ENCODE data around the gene OR2A5. TPM values are rescaled to one million over a fixed set of nuclear protein-coding genes. Genes with fewer than 3 reads are reported as not detected.

The OR2A5 gene
- total and polyA plus RNA-seq, 10 donors = not detected

GRCh38 chr7:144011458-144012230, 37.1 kb upstream of the OR2A5 start:
- no peak overlapping the region for H3K4me3 ChIP-seq
- peaks cover 0 to 33% (median 18%) of the 10 kb centered on the region in 8 donors for H3K9me3 ChIP-seq
- H3K27me3 ChIP-seq (replicated peaks in 1 of 7) = no peaks in the 10 kb centered on the region
- H3K4me1 ChIP-seq = no peaks in the 10 kb centered on the region
- 68 to 87% (median 74%) methylated on average over 5 of the region's 5 CpGs for WGBS, 5 donors
- no peak overlapping the region for H3K27ac ChIP-seq
- TF ChIP-seq POLR2A (IDR thresholded peaks at IDR 0.05) (no peak), POLR2AphosphoS5 (IDR thresholded peaks at IDR 0.05) (no peak), CTCF (IDR thresholded peaks at IDR 0.05 in 8 of 11, conservative IDR thresholded peaks at IDR 0.05 in 3 of 11) (no peak)
- intact Hi-C loops (cut with DNase I; ENCODE audit: low total_unique reads) = no loop called here
- no peak for DNase-seq
- H3K36me3 ChIP-seq = no peaks in the 10 kb centered on the region

- H3K27ac ChIP-seq = no peak overlapping the region
- no peaks in the 10 kb centered on the region for H3K36me3 ChIP-seq
- no peak overlapping the region for H3K4me3 ChIP-seq
- TF ChIP-seq POLR2A (IDR thresholded peaks at IDR 0.05) (no peak), POLR2AphosphoS5 (IDR thresholded peaks at IDR 0.05) (no peak), CTCF (IDR thresholded peaks at IDR 0.05 in 8 of 11, conservative IDR thresholded peaks at IDR 0.05 in 3 of 11) (no peak)
- intact Hi-C loops (cut with DNase I; ENCODE audit: low total_unique reads) = no loop called here
- WGBS, 5 donors = 60 to 92% (median 74%) methylated on average over 4 of the region's 4 CpGs
- DNase-seq = no peak
- H3K9me3 ChIP-seq = peaks cover 0 to 5% (median 0%) of the 10 kb centered on the region in 8 donors
- no peaks in the 10 kb centered on the region for H3K27me3 ChIP-seq (replicated peaks in 1 of 7)
- no peaks in the 10 kb centered on the region for H3K4me1 ChIP-seq
These were observed 30.7 kb upstream of the OR2A5 start for GRCh38 chr7:144018065-144018464.

- Histone ChIP-seq H3K4me1 (no peaks in the 10 kb centered on the region), H3K27me3 (replicated peaks in 1 of 7) (no peaks in the 10 kb centered on the region), H3K9me3 (peaks cover 0 to 5% (median 0%) of the 10 kb centered on the region in 8 donors), H3K4me3 (no peak overlapping the region), H3K27ac (no peak overlapping the region), H3K36me3 (no peaks in the 10 kb centered on the region)
- DNase-seq = no peak
- intact Hi-C loops (cut with DNase I; ENCODE audit: low total_unique reads) = no loop called here
- TF ChIP-seq POLR2A (IDR thresholded peaks at IDR 0.05) = no peak
- no peak for TF ChIP-seq POLR2AphosphoS5 (IDR thresholded peaks at IDR 0.05)
- no peak for TF ChIP-seq CTCF (IDR thresholded peaks at IDR 0.05 in 8 of 11, conservative IDR thresholded peaks at IDR 0.05 in 3 of 11)
- 40 to 69% (median 58%) methylated on average over 2 of the region's 2 CpGs for WGBS, 5 donors
These were observed 29.3 kb upstream of the OR2A5 start for GRCh38 chr7:144019457-144019856.

GRCh38 chr7:144020340-144020739, 28.4 kb upstream of the OR2A5 start:
- Histone ChIP-seq H3K27ac (no peak overlapping the region), H3K4me1 (no peaks in the 10 kb centered on the region), H3K36me3 (no peaks in the 10 kb centered on the region), H3K9me3 (peaks cover 0 to 5% (median 0%) of the 10 kb centered on the region in 8 donors), H3K27me3 (replicated peaks in 1 of 7) (no peaks in the 10 kb centered on the region), H3K4me3 (no peak overlapping the region)
- DNase-seq = no peak
- intact Hi-C loops (cut with DNase I; ENCODE audit: low total_unique reads) = no loop called here
- 59 to 76% (median 73%) methylated on average over 3 of the region's 3 CpGs for whole genome bisulfite sequencing, 5 donors
- TF ChIP-seq POLR2A (IDR thresholded peaks at IDR 0.05) = no peak
- TF ChIP-seq POLR2AphosphoS5 (IDR thresholded peaks at IDR 0.05) = no peak
- TF ChIP-seq CTCF (IDR thresholded peaks at IDR 0.05 in 8 of 11, conservative IDR thresholded peaks at IDR 0.05 in 3 of 11) = no peak
